GOT3 (cell line): Measurements from ENCODE around the gene SEC11A.
"Not testable (repeated sequence)": the region's sequence is repeated elsewhere in the genome, so short reads cannot be mapped to it uniquely, and the experiment has no call there.

Source experiments
- DNase-seq: peaks from one replicate; lab custom pipeline; 2025; ENCODE audit warnings: mixed read lengths; lab: John Stamatoyannopoulos, UW

SEC11A gene

DNA sequence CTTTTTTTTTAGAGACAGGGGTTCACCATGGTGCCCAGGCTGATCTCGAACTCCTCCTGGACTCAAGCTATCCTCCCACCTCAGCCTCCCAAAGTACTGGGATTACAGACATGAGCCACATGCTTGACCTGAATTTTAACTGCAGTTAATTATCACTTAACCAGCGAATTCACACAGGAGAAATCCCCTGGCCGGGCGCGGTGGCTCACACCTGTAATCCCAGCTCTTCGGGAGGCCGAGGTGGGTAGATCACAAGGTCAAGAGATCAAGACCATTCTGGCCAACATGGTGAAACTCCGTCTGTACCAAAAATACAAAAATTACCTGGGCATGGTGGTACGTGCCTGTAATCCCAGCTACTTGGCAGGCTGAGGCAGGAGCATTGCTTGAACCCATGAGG, 74.1 kb downstream of the SEC11A start:
- not testable (repeated sequence) for DNase-seq

DNA sequence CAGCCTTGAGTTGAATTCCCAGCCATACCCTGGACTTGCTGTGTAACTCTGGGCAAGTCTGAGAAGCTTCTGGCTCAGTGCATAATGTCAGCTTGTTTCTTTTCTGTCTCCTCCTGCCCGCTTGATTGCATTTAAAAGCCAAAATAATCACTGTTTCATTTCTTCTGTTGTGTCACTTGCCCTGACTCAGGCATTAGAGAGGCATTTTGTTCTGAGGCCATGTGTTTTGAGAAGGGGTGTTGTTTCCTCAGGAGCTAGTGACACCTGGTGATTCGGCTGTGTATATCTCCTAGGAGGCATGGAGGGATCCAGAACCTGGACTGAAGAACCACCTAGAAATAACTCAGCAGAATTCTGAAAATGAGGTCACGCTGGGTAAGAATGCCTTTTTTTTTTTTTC, 77.8 kb downstream of the SEC11A start:
- no peak for DNase-seq

- DNase-seq, result no peak
Observed at GRCh38 chr15:84634228-84634837, 81.6 kb downstream of the SEC11A start.

GRCh38 chr15:84633311-84634227, 82.4 kb downstream of the SEC11A start:
- DNase-seq, result peak; percentile 10

DNA sequence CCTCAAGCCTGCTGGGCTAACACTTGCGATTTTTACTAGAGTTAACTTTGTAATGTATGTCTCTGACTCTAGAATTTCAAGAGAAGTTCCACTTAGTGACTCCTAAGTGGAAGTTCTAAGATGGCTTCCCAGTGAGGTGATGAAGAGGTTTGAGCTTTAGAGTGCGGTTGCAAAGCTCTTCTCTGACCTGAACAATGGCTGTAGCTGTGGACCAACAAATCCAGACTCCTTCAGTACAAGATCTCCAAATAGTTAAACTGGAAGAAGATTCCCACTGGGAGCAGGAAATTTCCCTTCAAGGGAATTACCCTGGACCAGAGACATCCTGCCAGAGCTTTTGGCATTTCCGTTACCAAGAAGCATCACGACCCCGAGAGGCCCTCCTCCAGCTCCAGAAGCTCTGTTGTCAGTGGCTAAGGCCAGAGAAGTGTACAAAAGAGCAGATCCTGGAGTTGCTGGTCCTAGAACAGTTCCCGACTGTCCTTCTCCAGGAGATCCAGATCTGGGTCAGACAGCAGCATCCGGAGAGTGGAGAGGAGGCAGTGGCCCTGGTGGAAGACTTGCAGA, 84.2 kb downstream of the SEC11A start:
- DNase-seq, result no peak

GRCh38 chr15:84629033-84629432, 86.9 kb downstream of the SEC11A start:
- no peak for DNase-seq

GRCh38 chr15:84625123-84625522, 90.8 kb downstream of the SEC11A start:
- DNase-seq, result no peak

GRCh38 chr15:84624359-84624758, 91.6 kb downstream of the SEC11A start:
- DNase-seq, result no peak

DNA sequence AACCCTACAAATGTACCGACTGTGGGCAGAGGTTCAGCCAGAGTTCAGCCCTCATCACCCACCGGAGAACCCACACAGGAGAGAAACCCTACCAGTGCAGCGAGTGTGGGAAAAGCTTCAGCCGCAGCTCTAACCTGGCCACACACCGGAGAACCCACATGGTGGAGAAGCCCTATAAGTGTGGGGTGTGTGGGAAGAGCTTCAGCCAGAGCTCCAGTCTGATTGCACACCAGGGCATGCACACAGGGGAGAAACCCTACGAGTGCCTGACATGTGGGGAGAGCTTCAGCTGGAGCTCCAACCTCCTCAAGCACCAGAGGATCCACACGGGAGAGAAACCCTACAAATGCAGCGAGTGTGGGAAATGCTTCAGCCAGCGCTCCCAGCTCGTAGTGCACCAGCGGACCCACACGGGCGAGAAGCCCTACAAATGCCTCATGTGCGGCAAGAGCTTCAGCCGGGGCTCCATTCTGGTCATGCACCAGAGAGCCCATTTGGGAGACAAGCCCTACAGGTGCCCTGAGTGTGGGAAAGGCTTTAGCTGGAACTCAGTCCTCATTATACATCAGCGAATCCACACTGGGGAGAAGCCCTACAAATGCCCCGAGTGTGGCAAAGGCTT, 94.5 kb downstream of the SEC11A start:
- DNase-seq, result no peak

DNA sequence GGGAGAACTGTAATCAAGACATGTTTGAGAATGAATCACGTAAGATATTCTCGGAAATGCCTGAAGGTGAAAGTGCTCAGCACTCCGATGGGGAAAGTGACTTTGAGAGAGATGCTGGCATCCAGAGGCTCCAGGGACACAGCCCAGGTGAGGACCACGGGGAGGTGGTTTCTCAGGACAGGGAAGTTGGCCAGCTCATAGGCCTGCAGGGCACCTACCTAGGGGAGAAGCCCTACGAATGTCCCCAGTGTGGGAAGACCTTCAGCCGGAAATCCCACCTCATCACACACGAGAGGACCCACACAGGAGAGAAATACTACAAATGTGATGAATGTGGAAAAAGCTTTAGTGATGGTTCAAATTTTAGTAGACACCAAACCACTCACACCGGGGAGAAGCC, 95.3 kb downstream of the SEC11A start:
- no peak for DNase-seq
